IPS-18c (cell line): ENCODE results near the gene ADAMTS2.

Experiments used
- H3K4me3 ChIP-seq: 2 replicates; pipeline ENCODE4 v1.7.0; 2013; ENCODE audit warnings: low read depth, mild to moderate bottlenecking, low read length, moderate library complexity; ENCODE audit not compliant: insufficient read depth
- H3K9me3 ChIP-seq: one replicate; pipeline ENCODE4 v1.6.1; 2013; ENCODE audit warnings: mild to moderate bottlenecking, low read length, moderate library complexity; ENCODE audit not compliant: control insufficient read depth, insufficient read depth

ADAMTS2 gene

GRCh38 chr5:179354305-179354882, 9.1 kb upstream of the ADAMTS2 start:
- Histone ChIP-seq H3K4me3 (no peak overlapping the region), H3K9me3 (peaks cover 2% of the 10 kb centered on the region)

DNA sequence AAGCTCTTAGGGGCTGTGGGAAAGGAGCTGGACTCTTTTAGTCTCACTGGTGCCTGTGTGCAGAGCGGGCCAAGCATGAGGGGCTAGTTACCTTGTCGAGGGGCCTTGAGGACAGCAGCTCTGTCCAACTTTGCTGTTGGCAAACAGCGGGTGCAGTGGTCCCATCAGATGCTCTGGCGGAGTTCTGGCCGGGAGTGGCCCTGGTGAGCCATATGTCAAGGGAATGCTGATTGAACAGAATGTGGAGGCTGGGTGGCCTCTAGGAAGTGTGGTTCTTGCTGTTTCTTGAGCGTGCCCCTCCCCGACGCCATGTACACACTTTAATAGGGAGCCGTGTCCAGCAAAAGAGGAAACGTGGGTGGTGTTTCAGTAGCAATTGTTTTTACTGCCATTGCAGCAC, 3.6 kb upstream of the ADAMTS2 start:
- H3K9me3 ChIP-seq = peaks cover 5% of the 10 kb centered on the region
- no peak overlapping the region for H3K4me3 ChIP-seq

- no peak overlapping the region for H3K4me3 ChIP-seq
Observed at GRCh38 chr5:179348011-179348530, 2.8 kb upstream of the ADAMTS2 start.

GRCh38 chr5:179347581-179347980, 2.3 kb upstream of the ADAMTS2 start:
- no peak overlapping the region for H3K4me3 ChIP-seq
- peaks cover 5% of the 10 kb centered on the region for H3K9me3 ChIP-seq

More at GRCh38 chr5:179348011-179348530, 2.8 kb upstream of the ADAMTS2 start:
- peaks cover 5% of the 10 kb centered on the region for H3K9me3 ChIP-seq

DNA sequence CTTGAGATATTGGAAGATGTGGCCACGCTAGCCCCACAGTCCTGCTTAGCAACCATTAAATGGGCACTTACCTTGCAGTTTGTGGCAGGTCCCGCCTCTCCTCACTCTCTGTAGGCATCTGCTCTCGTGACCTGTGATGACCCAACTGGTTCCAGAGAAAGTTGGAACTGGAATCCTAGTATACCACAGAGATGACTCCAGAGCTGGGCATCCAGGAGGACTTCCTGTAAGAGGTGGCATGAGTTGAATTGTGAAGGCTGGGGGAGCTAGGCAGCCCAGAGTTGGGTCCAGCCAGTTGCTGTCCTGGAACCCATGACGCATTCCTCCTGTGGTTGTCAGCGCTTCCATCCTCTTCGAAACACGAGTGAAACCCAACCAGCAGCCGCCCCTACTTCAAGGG, 1.6 kb upstream of the ADAMTS2 start:
- H3K4me3 ChIP-seq = no peak overlapping the region

GRCh38 chr5:179346401-179346800, 1.1 kb upstream of the ADAMTS2 start:
- Histone ChIP-seq H3K9me3 (peaks cover 5% of the 10 kb centered on the region), H3K4me3 (no peak overlapping the region)

More for the DNA sequence above, 1.6 kb upstream of the ADAMTS2 start:
- peaks cover 5% of the 10 kb centered on the region for H3K9me3 ChIP-seq

- peak overlapping the region; percentile 72; the same call in 1 of the 2 replicates for H3K4me3 ChIP-seq
- H3K9me3 ChIP-seq = peaks cover 5% of the 10 kb centered on the region
Observed at GRCh38 chr5:179345183-179345432, 153 bp downstream of the ADAMTS2 start.

DNA sequence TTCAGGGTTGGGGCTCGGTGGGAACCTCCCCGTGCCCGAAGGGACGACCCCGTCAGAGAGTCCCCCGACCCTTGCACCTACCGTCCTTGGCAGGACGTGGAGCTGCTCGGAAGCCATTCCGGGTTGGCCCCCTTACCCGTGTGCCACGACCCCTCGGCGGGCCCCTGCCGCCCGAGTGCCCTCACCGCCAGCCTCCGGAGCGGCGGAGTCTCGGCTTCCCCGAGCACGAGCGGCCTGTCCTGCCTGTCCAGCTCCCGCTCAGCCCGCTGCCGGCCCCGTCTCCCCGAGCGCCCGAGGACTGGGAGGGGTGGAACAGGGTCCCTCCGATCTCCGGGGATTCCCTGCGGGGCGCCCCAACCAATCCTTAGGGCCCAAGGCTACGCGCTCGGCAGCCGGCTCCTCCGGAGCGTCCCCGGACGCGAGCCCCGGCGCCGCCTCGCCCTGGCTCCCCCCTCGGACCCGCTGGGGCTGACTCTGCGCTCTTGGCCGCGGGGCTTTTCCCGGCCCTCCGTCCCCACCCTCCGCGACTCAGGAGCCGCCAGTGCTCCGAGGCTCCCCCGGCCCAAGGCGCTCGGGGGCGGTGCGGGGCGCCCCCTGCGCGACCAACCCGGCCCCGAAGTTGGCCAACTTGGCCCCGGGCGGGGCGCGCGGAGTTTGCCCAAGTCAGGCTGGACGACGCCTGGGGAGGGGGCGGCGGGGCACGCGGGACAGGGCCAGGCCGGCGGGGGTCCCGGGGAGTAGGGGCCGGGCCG, 654 bp downstream of the ADAMTS2 start:
- Histone ChIP-seq H3K4me3 (peak overlapping the region; percentile 72), H3K9me3 (peaks cover 5% of the 10 kb centered on the region)

DNA sequence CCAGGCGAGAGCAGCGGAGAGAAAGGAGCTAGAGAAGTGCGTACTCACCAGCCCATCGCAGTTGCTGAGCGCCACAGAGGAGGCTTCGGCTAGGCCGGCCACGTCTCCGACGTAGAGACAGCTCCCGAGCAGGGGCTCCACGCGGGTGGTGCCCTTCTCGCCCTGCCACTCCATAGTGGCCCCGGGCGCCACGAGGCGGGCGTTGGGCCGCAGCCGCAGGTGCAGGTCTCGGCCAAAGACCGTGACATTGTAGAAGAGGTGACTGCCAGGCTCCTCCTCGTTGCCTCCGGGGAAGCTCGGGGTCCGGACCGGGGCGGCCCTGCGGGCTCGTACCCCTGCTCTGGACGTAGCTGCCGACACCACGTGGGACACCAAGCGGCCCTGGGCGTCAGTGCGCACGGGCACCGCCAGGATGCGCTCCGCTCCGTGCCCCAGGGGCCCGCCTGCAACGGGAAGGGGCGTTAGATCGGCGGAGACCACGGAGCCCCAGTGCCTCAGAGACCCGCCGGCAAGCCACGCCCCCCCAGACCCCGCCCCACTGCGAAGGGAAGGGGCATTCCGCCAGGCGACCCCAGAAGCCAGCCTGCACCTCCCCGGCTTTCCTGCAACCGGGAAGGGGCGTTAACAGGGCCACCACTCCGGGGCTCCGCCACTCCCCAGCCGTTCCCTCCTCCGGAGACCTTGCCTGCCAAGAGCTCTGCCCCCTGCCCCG, 1.4 kb downstream of the ADAMTS2 start:
- H3K9me3 ChIP-seq = peaks cover 3% of the 10 kb centered on the region
- peak overlapping the region; percentile 72 for H3K4me3 ChIP-seq

DNA sequence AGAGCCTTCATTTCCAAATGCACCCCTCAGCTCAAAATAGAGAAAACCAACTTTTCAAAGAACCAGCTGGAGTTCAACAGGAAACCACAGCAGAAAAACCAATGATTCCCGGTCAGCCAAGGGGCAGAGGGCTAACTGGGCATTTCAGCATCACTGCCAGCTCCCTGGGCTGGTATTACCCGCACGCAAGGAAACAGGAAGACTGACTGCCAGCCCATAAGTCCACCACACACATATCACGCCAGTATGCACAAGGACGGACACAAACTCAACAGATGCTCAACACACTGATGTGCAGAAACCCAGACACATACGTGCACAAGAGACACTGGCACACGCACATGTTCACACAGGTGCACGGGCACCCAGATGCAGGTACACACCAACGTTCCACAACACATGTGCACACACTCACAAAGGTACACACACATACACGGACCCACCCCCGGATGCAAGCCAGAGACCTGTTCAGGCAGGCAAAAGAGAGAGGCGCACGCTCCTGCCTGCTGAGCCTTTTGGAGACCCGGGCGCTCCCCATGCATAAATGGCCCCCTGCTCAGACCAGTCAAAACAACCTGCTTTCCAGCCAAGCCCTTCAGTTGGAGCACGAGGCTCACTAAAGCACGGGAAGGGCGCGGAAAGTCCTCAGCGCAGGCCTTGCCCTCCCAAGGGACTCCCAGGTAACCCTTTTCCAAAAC, 2.1 kb downstream of the ADAMTS2 start:
- H3K4me3 ChIP-seq = peak overlapping the region; percentile 72
- H3K9me3 ChIP-seq = peaks cover 3% of the 10 kb centered on the region

DNA sequence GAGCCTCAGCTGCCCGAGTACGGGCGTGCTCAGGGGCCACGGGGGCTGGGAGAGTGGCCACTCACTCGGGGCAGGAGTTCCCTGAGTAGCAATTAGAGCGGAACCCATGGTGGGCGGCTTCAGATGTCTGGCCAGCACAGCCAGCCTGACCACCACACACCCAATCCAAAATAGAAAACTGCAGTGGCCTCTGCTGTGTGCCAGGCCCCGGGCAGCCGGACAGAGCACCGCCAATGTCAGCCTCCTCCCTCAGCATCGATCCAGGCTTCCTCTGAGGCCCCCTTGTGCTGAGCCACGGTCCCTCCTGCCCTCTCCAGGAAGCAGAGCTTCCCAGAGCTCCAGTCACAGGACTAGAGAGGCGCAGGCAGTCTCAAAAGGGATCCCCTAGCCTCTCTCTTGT, 2.7 kb downstream of the ADAMTS2 start:
- Histone ChIP-seq H3K4me3 (no peak overlapping the region), H3K9me3 (peaks cover 3% of the 10 kb centered on the region)

- no peaks in the 10 kb centered on the region for H3K9me3 ChIP-seq
Observed at GRCh38 chr5:179340465-179340864, 4.8 kb downstream of the ADAMTS2 start.

GRCh38 chr5:179339996-179340395, 5.3 kb downstream of the ADAMTS2 start:
- H3K4me3 ChIP-seq = no peak overlapping the region
- no peaks in the 10 kb centered on the region for H3K9me3 ChIP-seq

More at GRCh38 chr5:179340465-179340864, 4.8 kb downstream of the ADAMTS2 start:
- H3K4me3 ChIP-seq = no peak overlapping the region

DNA sequence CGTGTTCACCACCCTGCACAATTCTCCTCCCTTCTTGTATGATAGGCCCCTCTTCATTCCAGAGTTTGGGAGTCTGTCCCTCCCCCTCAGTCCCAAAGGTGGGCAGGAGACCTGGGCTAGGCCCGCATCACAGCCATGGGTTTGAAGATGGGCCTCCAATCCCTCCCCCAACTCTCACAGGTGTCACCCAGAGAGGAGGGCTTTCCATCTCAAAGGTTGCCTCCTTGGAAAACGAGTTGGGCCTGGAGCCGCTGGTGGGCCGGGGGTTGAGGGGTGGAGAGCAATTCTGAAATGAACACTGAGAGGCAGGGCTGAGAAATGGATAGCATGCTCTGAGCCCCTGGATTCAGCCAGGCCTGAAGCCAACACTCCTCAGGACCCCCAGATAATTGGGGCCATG, 6.2 kb downstream of the ADAMTS2 start:
- H3K9me3 ChIP-seq = no peaks in the 10 kb centered on the region
- H3K4me3 ChIP-seq = no peak overlapping the region

DNA sequence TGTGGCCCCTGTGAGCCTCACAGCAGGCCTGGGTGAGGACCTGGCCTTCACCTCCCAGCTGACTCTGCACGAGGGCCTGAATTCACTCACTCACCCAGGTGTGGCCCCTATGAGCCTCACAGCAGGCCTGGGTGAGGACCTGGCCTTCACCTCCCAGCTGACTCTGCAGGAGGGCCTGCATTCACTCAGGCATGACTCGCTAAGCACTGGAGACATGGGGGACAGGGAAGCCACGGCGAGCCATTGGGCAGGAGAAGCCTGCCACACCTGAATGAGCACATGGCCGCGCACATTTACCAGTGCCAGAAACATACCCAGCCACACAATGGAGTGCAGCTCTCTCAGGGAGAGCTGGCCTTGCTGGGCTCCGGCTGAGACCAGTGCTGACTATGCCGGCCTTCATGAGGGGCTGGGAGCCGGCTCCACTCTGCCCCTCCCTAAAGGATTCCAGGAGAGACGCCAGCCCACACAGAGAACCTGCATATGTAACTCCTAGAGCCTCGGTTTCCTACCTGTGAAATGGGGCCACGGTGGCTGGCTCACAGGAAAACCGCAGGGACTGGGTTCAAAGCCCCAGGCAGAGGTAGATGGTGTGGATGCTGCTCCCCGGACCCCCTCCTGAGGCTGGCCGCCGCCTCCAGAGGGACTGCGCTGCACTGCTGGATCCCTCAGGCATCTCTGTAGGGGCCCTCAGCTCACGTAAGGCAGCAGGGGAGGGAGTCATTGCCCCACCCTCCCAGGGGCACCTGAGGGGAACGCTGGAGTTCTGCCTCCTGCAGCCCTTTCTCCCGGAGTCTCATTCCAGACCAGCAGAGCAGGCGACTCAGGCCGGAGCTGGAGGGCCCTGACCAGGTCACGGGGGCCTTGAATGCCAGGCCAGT, 7.2 kb downstream of the ADAMTS2 start:
- no peak overlapping the region for H3K4me3 ChIP-seq
- no peaks in the 10 kb centered on the region for H3K9me3 ChIP-seq

- H3K9me3 ChIP-seq = no peaks in the 10 kb centered on the region
- no peak overlapping the region for H3K4me3 ChIP-seq
Observed at GRCh38 chr5:179336871-179337795, 8.1 kb downstream of the ADAMTS2 start.
